ENCODE data around the gene PFDN6. TPM values are rescaled to one million over a fixed set of nuclear protein-coding genes. Genes with fewer than 3 reads are reported as not detected.

The PFDN6 gene
- total RNA-seq, 1 experiment from 2014 or later: 90.5 TPM

DNA sequence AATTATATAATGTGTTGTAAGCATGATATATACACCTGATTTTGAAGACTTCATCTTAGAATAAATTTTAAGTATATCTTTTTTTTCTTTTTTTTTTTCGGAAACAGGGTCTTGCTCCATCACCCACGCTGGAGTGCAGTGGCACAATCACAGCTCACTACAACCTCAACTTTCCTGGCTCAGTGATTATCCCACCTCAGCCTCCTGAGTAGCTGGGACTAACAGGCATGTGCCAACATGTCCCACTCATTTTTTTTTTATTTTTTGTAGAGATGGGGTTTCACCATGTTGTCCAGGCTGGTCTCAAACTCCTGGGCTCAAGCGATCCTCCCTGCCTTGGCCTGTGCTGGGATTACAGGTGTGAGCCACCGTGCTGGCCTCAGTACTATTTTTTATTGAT is 34.8 kb upstream of the PFDN6 start:
- CTCF ChIA-PET: interaction anchor here (1.4 kb wide), 1 partner anchor 17 kb away, joined by 5 read pairs; the partner anchor contains the start of genes RPS18 and VPS52
- no TSS peak for BruUV-seq (replicated peaks)

More for the DNA sequence above, 34.8 kb upstream of the PFDN6 start:
- ATAC-seq (no peak), DNase-seq (ENCODE audit: low read depth, low spot score) (no peak)
- intact Hi-C loops (cut with micrococcal nuclease): no loop called here
- H3K4me3 ChIP-seq (replicated peaks in 1 of 2; ENCODE audit: low read depth in 1 of 2, low read length in 2 of 2): no peak overlapping the region
- H3K79me2 ChIP-seq (ENCODE audit: insufficient read depth, low read length): no peaks in the 10 kb centered on the region
- H3K27me3 ChIP-seq (ENCODE audit: insufficient read depth, low read length): no peaks in the 10 kb centered on the region
- H3K4me2 ChIP-seq (ENCODE audit: low read length): no peak overlapping the region
- H3K36me3 ChIP-seq (ENCODE audit: control insufficient read depth in 1 of 2, insufficient read depth in 2 of 2, low read length in 2 of 2): no peaks in the 10 kb centered on the region
- H3K4me1 ChIP-seq (ENCODE audit: control insufficient read depth in 1 of 2, insufficient read depth in 2 of 2, low read length in 2 of 2): peaks cover 45 to 57% of the 10 kb centered on the region in 2 experiments
- ChIA-PET POLR2A (interaction anchor here (0.9 to 1.4 kb wide), 4 partner anchors 17 to 283 kb away, joined by 3 to 6 read pairs (median 5); partner anchors contain the start of genes B3GALT4, RPS18 and VPS52), RAD21 (ENCODE audit: low non-redundant PET in 1 of 2, low total read pairs in 2 of 2, uncharacterized antibody in 2 of 2, unreplicated experiment in 2 of 2) (interaction anchor here in 1 of 2 experiments (0.6 kb wide), 1 partner anchor 393 kb away, joined by 7 read pairs; no protein-coding TSS in a partner anchor)
- no peak overlapping the region for H2AFZ ChIP-seq (ENCODE audit: low read depth, low read length, poor library complexity, severe bottlenecking)
- no peak for TF ChIP-seq TCF7L2 (IDR thresholded peaks at IDR 0.05; ENCODE audit: borderline replicate concordance, extremely low read depth, insufficient read depth, insufficient read length)
- TF ChIP-seq EGR1 (IDR thresholded peaks at IDR 0.05; ENCODE audit: low read depth): no peak
- TF ChIP-seq, protein P1, sequence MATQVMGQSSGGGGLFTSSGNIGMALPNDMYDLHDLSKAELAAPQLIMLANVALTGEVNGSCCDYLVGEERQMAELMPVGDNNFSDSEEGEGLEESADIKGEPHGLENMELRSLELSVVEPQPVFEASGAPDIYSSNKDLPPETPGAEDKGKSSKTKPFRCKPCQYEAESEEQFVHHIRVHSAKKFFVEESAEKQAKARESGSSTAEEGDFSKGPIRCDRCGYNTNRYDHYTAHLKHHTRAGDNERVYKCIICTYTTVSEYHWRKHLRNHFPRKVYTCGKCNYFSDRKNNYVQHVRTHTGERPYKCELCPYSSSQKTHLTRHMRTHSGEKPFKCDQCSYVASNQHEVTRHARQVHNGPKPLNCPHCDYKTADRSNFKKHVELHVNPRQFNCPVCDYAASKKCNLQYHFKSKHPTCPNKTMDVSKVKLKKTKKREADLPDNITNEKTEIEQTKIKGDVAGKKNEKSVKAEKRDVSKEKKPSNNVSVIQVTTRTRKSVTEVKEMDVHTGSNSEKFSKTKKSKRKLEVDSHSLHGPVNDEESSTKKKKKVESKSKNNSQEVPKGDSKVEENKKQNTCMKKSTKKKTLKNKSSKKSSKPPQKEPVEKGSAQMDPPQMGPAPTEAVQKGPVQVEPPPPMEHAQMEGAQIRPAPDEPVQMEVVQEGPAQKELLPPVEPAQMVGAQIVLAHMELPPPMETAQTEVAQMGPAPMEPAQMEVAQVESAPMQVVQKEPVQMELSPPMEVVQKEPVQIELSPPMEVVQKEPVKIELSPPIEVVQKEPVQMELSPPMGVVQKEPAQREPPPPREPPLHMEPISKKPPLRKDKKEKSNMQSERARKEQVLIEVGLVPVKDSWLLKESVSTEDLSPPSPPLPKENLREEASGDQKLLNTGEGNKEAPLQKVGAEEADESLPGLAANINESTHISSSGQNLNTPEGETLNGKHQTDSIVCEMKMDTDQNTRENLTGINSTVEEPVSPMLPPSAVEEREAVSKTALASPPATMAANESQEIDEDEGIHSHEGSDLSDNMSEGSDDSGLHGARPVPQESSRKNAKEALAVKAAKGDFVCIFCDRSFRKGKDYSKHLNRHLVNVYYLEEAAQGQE (IDR thresholded peaks at IDR 0.05; ENCODE audit: low read depth): no peak
- TF ChIP-seq SP1 (IDR thresholded peaks at IDR 0.05; ENCODE audit: low read depth): no peak
- TF ChIP-seq, protein P2, sequence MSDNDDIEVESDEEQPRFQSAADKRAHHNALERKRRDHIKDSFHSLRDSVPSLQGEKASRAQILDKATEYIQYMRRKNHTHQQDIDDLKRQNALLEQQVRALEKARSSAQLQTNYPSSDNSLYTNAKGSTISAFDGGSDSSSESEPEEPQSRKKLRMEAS (IDR thresholded peaks at IDR 0.05): no peak
- no peak for TF ChIP-seq ZFX (IDR thresholded peaks at IDR 0.05)
- TF ChIP-seq POLR2A (IDR thresholded peaks at IDR 0.05; ENCODE audit: borderline replicate concordance, extremely low read depth, insufficient read depth, insufficient read length): no peak
- no peak for TF ChIP-seq RAD21 (IDR thresholded peaks at IDR 0.05; ENCODE audit: low read depth)
- TF ChIP-seq CEBPB (IDR thresholded peaks at IDR 0.05; ENCODE audit: low read depth): no peak
- TF ChIP-seq SIN3A (IDR thresholded peaks at IDR 0.05; ENCODE audit: low read depth): no peak
- TF ChIP-seq CBX3 (IDR thresholded peaks at IDR 0.05; ENCODE audit: low read depth): no peak
- H4K20me1 ChIP-seq (ENCODE audit: insufficient read depth): no peaks in the 10 kb centered on the region
- H3K27ac ChIP-seq (ENCODE audit: low read depth, low read length): no peak overlapping the region
- no peak overlapping the region for H3K9ac ChIP-seq (ENCODE audit: low read length)
- no peaks in the 10 kb centered on the region for H3K9me3 ChIP-seq (ENCODE audit: control insufficient read depth in 1 of 2, insufficient read depth in 1 of 2, low read depth in 1 of 2, low read length in 2 of 2)
- H3K9me2 ChIP-seq (ENCODE audit: insufficient read depth): no peaks in the 10 kb centered on the region
